Endothelial cell of umbilical vein (primary cell): ENCODE data around the gene KDSR. TPM values are rescaled to one million over a fixed set of nuclear protein-coding genes. Genes with fewer than 3 reads are reported as not detected.

Source experiments
- BruUV-seq: library from RNA; stranded (reverse); fragments of 400-500 nt; replicated peaks from 2 replicates; lab custom pipeline; 2021; lab: Mats Ljungman, UMichigan
- CTCF ChIA-PET: fragments of 300-600, 350-600 bp; sonication (Branson Sonifier 250); formaldehyde crosslinking; loops from one replicate; lab custom pipeline; 2021; ENCODE audit warnings: antibody characterized with exemption, inconsistent platforms; lab: Charles Lee
- POLR2A ChIA-PET: fragments of 300-600, 350-600 bp; sonication (Branson Sonifier 250); formaldehyde crosslinking; loops from one replicate; lab custom pipeline; 2021; ENCODE audit warnings: antibody characterized with exemption, inconsistent platforms; lab: Charles Lee
- DNase-seq: peaks from one replicate; pipeline ENCODE4 v3.0.0-alpha.2; 2011; ENCODE audit warnings: low read depth, low spot score
- FAIRE-seq: peaks from 2 replicates; lab custom pipeline; 2011; peaks lifted over from hg19 to GRCh38; lab: Jason Lieb, UNC
- H2AFZ ChIP-seq: 2 replicates; pipeline ENCODE4 v1.6.0; 2012; ENCODE audit warnings: low read depth, low read length, control low read depth, inconsistent platforms
- H3K27ac ChIP-seq: 2 replicates; pipeline ENCODE4 v1.5.1; 2011; ENCODE audit warnings: low read depth, mild to moderate bottlenecking, control low read depth, low read length, moderate library complexity; ENCODE audit not compliant: insufficient read depth
- H3K27me3 ChIP-seq, 2 experiments: 2 replicates each; pipeline versions ENCODE4 v1.6.0 to v1.6.1; 2011; ENCODE audit warnings: low read length in 2 of 2, mixed read lengths in 1 of 2; ENCODE audit not compliant: control insufficient read depth in 2 of 2, insufficient read depth in 2 of 2
- H3K36me3 ChIP-seq, 2 experiments: 2 replicates in 1 of 2; 3 replicates in 1 of 2; pipeline ENCODE4 v1.5.1; 2011; ENCODE audit warnings: low read length in 2 of 2, mild to moderate bottlenecking in 1 of 2, moderate library complexity in 1 of 2; ENCODE audit not compliant: control insufficient read depth in 2 of 2, insufficient read depth in 2 of 2; ENCODE audit errors: extremely low read depth in 1 of 2
- H3K4me1 ChIP-seq: 3 replicates; pipeline ENCODE4 v1.5.1; 2011; ENCODE audit warnings: mild to moderate bottlenecking, low read length; ENCODE audit not compliant: control insufficient read depth, insufficient read depth; ENCODE audit errors: extremely low read depth
- H3K4me2 ChIP-seq: 2 replicates; pipeline ENCODE4 v1.6.1; 2011; ENCODE audit warnings: low read length, control low read depth, mixed read lengths; ENCODE audit not compliant: insufficient read depth
- H3K4me3 ChIP-seq, 3 experiments: fragments of 200-600 bp in 1 of 3; sonication (generic), shearing (Covaris generic) in 1 of 3; replicated peaks in 1 of 3; 2 replicates each; pipeline ENCODE4 v1.5.1; 2011 to 2016; ENCODE audit warnings: control low read depth in 3 of 3, low read length in 3 of 3, mild to moderate bottlenecking in 2 of 3, inconsistent platforms in 1 of 3, low read depth in 1 of 3, moderate library complexity in 1 of 3; ENCODE audit not compliant: insufficient read depth in 1 of 3
- H3K79me2 ChIP-seq: 2 replicates; pipeline ENCODE4 v1.6.0; 2012; ENCODE audit warnings: low read length, inconsistent platforms; ENCODE audit not compliant: control insufficient read depth, insufficient read depth
- H3K9ac ChIP-seq: replicated peaks from 2 replicates; pipeline ENCODE3; 2011; ENCODE audit warnings: low read length, control low read depth; ENCODE audit not compliant: insufficient read depth; ENCODE audit errors: extremely low read depth
- H3K9me1 ChIP-seq: replicated peaks from 3 replicates; pipeline ENCODE4 v1.6.0; 2011; ENCODE audit warnings: mild to moderate bottlenecking, low read length; ENCODE audit not compliant: control insufficient read depth, insufficient read depth; ENCODE audit errors: extremely low read depth
- H3K9me3 ChIP-seq: replicated peaks from 2 replicates; pipeline ENCODE4 v1.5.1; 2012; ENCODE audit warnings: low read length, inconsistent platforms; ENCODE audit not compliant: control insufficient read depth, insufficient read depth
- H4K20me1 ChIP-seq: replicated peaks from 2 replicates; pipeline ENCODE3; 2011; ENCODE audit warnings: mild to moderate bottlenecking, low read length; ENCODE audit not compliant: control insufficient read depth, insufficient read depth; ENCODE audit errors: extremely low read depth
- EZH2 ChIP-seq: IDR thresholded peaks from 2 replicates; pipeline ENCODE4 v1.6.1; 2012; ENCODE audit warnings: borderline replicate concordance, low read depth, mild to moderate bottlenecking, moderate library complexity, low read length, inconsistent platforms; ENCODE audit not compliant: severe bottlenecking
- FOS ChIP-seq: IDR thresholded peaks from 2 replicates; pipeline ENCODE4 v1.6.1; 2011; ENCODE audit warnings: mild to moderate bottlenecking, low read length, moderate library complexity, borderline replicate concordance; ENCODE audit not compliant: insufficient read depth
- GATA2 ChIP-seq: IDR thresholded peaks from 2 replicates; pipeline ENCODE4 v1.7.0; 2011; ENCODE audit warnings: low read depth, mild to moderate bottlenecking, moderate library complexity, mixed read lengths, low read length; ENCODE audit not compliant: insufficient read length, insufficient read depth
- JUN ChIP-seq: IDR thresholded peaks from 2 replicates; pipeline ENCODE4 v1.6.1; 2011; ENCODE audit warnings: borderline replicate concordance, low read depth; ENCODE audit not compliant: insufficient read length, insufficient read depth
- MYC ChIP-seq: IDR thresholded peaks from one replicate; pipeline ENCODE4 v1.6.1; 2011; ENCODE audit warnings: mild to moderate bottlenecking, low read depth, low read length
- POLR2A ChIP-seq: IDR thresholded peaks from 2 replicates; pipeline ENCODE4 v1.6.1; 2012; ENCODE audit warnings: low read depth, mild to moderate bottlenecking, control low read depth, low read length
- POLR2AphosphoS5 ChIP-seq: IDR thresholded peaks from 2 replicates; pipeline ENCODE4 v1.6.1; 2012; ENCODE audit warnings: low read depth, mild to moderate bottlenecking, control low read depth, low read length, moderate library complexity; ENCODE audit not compliant: insufficient read depth
- dilution Hi-C: fragments of 300-500 bp; cut with MboI; formaldehyde crosslinking; loops from one replicate; pipeline ENCODE4 v1.15.0; 2019; ENCODE audit warnings: low sequenced_read_pairs; ENCODE audit not compliant: extremely low pct_ligation_motif_present
- intact Hi-C: fragments of 100-400 bp; cut with micrococcal nuclease; formaldehyde crosslinking; loops from one replicate; pipeline ENCODE4 v1.10.0; 2022
- polyA plus RNA-seq, 4 experiments: library from polyadenylated mRNA; depleted of rRNA in 3 of 4; stranded (reverse) in 3 of 4; unstranded in 1 of 4; fragments of >200 nt; gene quantifications; 2 replicates each; pipeline versions ENCODE4 v1.2.1 to v1.2.3, GENCODE V29; 2011 to 2012; ENCODE audit warnings: missing spikeins in 1 of 4
- total RNA-seq: library from RNA; stranded (reverse); gene quantifications from 2 replicates; pipeline ENCODE4 v1.2.3, GENCODE V29; 2021
- TF ChIP-seq, protein P1 (sequence below), 2 donors: IDR thresholded peaks; 1 replicate in 1 of 2; 2 replicates in 1 of 2; pipeline ENCODE4 v1.5.1; 2011; ENCODE audit warnings: low read length in 2 of 2, mild to moderate bottlenecking in 2 of 2, moderate library complexity in 2 of 2, control low read depth in 1 of 2, inconsistent platforms in 1 of 2, low read depth in 1 of 2; ENCODE audit not compliant: insufficient read depth in 1 of 2; ENCODE audit errors: extremely low read depth in 1 of 2

Gene KDSR
- total and polyA plus RNA-seq, 2 donors (not counting 3 experiments of a cell fraction or from before 2014, with no cell fraction given): 17.1 to 43.1 TPM

DNA sequence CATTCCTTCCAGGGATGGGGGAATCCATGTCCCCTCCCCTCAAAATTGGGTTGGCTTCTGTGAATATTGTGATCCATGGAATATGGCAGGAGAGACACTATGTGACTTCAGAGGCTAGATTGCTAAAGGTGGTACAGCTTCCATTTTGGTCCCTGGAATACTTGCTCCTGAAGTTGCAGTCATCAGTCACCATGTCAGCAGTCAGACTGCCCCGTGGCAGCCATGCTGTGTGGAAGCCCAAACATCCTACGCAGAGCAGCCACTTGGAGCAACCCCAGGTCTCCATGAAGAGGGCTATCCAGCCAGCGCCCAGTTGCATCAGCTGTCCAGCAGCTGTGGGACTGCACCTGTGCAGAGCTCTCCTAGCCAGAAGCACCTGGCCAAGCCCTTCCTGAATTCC is 15.8 kb upstream of the KDSR start:
- Histone ChIP-seq H3K36me3 (peaks cover 0 to 5% of the 10 kb centered on the region in 2 experiments), H3K4me2 (no peak overlapping the region), H3K79me2 (no peaks in the 10 kb centered on the region), H2AFZ (no peak overlapping the region), H3K9me3 (no peaks in the 10 kb centered on the region), H3K27me3 (no peaks in the 10 kb centered on the region), H3K9me1 (no peaks in the 10 kb centered on the region), H3K9ac (no peak overlapping the region), H3K4me1 (peaks cover 7% of the 10 kb centered on the region), H3K4me3 (no peak overlapping the region), H3K27ac (no peak overlapping the region), H4K20me1 (no peaks in the 10 kb centered on the region)
- intact Hi-C loops: no loop called here
- DNase-seq (no peak), FAIRE-seq (no peak)
- CTCF ChIA-PET: no interaction called here
- POLR2A ChIA-PET: no interaction called here
- BruUV-seq: no TSS peak
- dilution Hi-C loops: no loop called here
- TF ChIP-seq FOS: no peak
- TF ChIP-seq GATA2: no peak
- no peak for TF ChIP-seq JUN

DNA sequence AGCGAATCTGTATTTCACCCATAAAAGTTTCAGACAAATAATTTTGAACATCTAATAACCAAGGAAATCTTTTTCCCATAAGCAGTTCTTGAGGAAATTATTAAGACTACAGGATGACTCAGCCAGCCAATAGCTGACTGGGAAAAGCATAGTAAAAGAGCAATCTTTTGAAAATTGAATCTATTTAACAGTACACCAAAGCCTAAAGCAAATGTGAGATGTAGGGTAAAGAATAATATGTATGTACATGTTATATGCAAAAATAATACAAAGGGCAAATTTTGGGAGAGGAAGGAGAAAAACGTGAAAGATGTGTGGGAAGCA is 12.6 kb upstream of the KDSR start:
- Histone ChIP-seq H3K79me2 (no peaks in the 10 kb centered on the region), H3K4me3 (no peak overlapping the region), H3K9me1 (no peaks in the 10 kb centered on the region), H3K9ac (no peak overlapping the region), H3K4me2 (peak overlapping the region; percentile 89), H4K20me1 (no peaks in the 10 kb centered on the region), H3K27me3 (no peaks in the 10 kb centered on the region), H3K9me3 (no peaks in the 10 kb centered on the region), H3K36me3 (peaks cover 0 to 5% of the 10 kb centered on the region in 2 experiments), H3K27ac (no peak overlapping the region), H2AFZ (no peak overlapping the region), H3K4me1 (peaks cover 7% of the 10 kb centered on the region)
- ChIA-PET CTCF (no interaction called here), POLR2A (no interaction called here)
- FAIRE-seq: peak; percentile 33
- intact Hi-C loops: no loop called here
- dilution Hi-C loops: no loop called here
- no peak for DNase-seq
- TF ChIP-seq POLR2AphosphoS5 (no peak), FOS (peak; percentile 44), POLR2A (no peak), EZH2 (no peak), GATA2 (no peak), JUN (no peak), MYC (no peak)
- TF ChIP-seq, protein P1, sequence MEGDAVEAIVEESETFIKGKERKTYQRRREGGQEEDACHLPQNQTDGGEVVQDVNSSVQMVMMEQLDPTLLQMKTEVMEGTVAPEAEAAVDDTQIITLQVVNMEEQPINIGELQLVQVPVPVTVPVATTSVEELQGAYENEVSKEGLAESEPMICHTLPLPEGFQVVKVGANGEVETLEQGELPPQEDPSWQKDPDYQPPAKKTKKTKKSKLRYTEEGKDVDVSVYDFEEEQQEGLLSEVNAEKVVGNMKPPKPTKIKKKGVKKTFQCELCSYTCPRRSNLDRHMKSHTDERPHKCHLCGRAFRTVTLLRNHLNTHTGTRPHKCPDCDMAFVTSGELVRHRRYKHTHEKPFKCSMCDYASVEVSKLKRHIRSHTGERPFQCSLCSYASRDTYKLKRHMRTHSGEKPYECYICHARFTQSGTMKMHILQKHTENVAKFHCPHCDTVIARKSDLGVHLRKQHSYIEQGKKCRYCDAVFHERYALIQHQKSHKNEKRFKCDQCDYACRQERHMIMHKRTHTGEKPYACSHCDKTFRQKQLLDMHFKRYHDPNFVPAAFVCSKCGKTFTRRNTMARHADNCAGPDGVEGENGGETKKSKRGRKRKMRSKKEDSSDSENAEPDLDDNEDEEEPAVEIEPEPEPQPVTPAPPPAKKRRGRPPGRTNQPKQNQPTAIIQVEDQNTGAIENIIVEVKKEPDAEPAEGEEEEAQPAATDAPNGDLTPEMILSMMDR (IDR thresholded peaks at IDR 0.05; ENCODE audit: extremely low read depth in 1 of 2, insufficient read depth in 1 of 2, low read depth in 1 of 2, low read length in 2 of 2): no peak
- no TSS peak for BruUV-seq
